ENCODE measurements around the gene NKX2-3.

NKX2-3 gene

GRCh38 chr10:99532687-99533495 is at the start of gene NKX2-3:
Gene NKX2-3, plus strand, starts transcription at chr10:99532942. Its CDS starts 190 bp downstream, at chr10:99533132.
- peak in 1 of 56 donors; percentile 14 for DNase-seq

- DNase-seq, result no peak
These were observed 47.8 kb upstream of the NKX2-3 start for GRCh38 chr10:99484626-99485581.

- DNase-seq, result no peak
These were observed 45.5 kb upstream of the NKX2-3 start for GRCh38 chr10:99487125-99487807.

- no peak for DNase-seq
These were observed 43.5 kb upstream of the NKX2-3 start for GRCh38 chr10:99489271-99489670.

- DNase-seq, result no peak
These were observed 35.3 kb upstream of the NKX2-3 start for GRCh38 chr10:99497343-99498025.

GRCh38 chr10:99506416-99506815 is 26.3 kb upstream of the NKX2-3 start:
- DNase-seq, result no peak

DNA sequence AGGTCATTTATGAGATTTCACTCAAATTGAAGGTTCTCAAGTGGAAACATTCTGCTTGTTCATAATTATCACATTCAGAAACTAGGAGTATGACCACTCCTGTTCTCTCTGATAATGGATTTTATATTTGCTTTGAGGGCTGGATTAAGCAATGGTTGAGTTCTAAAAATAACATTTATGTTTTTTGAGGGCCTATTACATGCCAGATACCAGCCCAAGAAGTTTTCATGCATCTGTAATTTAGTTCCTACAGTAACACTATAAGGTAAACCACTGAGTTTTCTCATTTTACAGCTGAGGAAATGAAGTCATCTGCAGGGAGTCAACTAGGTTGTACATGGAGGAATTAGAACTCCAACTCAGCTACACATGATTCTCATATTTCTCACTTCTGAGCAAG is 25.5 kb upstream of the NKX2-3 start:
- no peak for DNase-seq

GRCh38 chr10:99513061-99513460 is 19.7 kb upstream of the NKX2-3 start:
- no peak for DNase-seq

DNA sequence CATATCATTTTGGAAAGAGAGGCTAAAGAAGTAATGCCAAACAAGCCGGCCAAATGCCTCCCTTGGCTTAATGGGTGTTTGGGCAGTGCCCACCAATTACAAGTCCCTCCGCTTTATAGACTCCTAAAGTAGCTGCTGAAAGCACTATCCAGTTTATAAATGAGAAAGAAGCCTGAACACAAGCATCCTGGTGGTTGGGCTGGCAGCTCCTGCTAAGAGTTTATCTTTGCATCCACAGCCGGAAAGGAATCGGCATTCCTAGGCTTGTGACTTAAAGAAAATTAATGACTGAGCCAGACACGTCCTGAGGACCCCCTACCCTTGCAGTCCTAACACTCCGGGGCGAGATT is 13.1 kb upstream of the NKX2-3 start:
- no peak for DNase-seq

GRCh38 chr10:99520040-99520846 is 12.5 kb upstream of the NKX2-3 start:
- no peak for DNase-seq

DNA sequence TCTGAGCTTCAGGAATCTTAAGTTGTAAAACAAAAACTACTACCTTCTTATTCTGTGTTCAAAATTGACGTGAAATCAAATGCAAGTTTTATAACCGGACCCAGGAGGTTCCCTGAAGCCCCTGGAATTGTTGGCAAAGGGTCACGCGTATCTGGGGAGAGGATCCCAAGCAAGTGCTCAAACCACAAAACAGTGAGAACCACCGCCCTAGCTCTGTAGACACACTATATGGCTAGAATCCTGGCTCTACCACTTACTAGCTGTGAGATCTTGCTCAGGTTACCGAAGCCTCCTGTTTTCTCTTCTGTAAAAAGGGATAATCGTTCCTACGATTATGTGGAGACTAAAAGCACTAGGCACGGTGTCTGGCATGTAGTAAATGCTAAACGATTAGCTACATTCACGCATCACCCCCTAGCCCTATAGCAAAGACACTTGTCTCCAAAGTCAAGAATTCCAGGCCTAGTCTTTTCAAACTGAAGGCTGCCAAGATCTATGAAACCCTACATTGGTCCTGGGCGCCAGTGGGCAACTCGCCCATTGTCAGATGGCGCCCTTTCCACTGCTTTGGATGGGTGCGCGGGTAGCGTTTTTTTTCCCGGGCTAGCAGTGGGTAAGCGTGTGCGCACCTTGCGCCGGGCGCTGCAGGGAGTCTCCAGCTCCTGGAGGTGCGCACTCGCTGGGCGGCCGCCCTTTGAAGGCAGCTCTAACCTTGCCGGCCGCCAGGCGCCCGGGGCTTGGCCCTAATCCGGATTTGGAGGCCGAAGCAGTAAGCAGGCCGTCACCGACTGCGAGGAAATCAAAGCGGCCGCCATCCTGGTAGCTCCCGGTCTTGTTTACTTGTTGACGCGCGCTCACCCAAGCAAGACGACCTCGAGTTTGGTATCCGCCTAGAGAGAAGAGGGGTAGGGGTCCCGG is 11.6 kb upstream of the NKX2-3 start:
- no peak for DNase-seq

DNA sequence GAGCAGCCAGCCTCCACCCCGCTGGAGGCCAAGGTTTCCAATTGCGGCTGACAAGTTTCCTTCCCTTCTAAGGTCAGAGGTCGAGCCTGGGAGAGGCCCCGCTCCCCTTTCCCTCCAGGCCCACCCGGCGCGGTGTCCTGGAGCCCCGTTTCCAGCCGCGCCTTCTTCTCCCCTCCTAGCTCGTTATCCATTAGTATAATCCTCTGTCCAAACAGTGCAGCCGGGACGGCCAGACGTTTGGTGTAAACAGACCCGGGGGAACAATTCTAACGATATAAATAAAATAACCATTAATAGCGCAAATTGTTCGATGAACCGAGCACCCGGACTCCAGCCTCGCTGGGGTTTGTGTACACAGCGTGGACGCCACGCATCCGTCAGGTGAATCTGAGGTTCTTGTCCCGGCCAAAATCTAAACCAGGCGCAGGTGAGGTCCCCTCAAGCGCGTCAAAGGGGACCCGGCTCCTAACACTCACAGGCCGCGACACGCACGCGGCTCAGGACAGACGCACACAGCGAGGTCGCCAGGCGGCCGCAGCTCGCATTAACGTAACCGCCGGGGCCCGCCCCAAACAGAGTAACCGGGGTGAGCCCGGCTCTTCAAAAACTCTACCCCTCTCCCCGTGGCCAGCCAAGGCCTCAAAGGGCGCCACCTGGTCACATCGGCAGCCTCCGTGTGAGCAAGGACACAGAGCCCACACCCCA is 10.8 kb upstream of the NKX2-3 start:
- DNase-seq, result no peak

- no peak for DNase-seq
These were observed 10.1 kb upstream of the NKX2-3 start for GRCh38 chr10:99522470-99523250.

- DNase-seq, result no peak
These were observed 9.4 kb upstream of the NKX2-3 start for GRCh38 chr10:99523251-99523773.

DNA sequence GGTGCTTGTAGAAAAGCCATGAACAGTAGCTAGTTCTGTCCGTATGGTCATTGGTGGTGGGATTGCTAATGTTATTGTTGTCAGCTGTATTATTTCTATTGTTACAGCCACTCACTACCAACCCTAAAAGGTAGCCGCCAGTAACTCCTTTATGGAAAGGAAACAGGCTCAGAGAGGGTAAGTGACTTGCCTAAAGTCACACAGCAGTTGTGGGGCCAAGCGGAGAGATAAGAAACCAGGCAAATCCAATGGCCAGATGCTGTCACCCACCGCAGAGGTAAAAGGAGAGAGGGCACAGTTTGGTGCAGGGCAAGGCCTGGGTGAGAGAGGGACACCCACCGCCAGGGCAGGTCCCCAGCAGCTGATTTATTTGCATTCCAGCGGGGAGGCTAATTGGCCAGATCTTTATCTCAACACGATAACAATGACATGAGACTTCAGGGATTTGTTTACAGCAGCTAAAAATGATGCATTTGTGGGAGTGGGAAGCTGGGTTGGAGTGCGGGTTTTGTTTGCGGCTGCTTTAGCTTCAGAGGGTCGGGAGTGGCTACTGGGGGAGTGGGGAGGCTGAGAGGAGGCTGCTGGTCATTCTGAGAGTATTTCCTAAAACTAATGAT is 8.6 kb upstream of the NKX2-3 start:
- DNase-seq, result no peak

- DNase-seq, result no peak
These were observed 7.9 kb upstream of the NKX2-3 start for GRCh38 chr10:99524736-99525380.

Measured in nucleus accumbens (tissue), 56 donors.